Breast epithelium (tissue), 3 donors: Measurements from ENCODE around the gene SMARCE1.

Experiments used
- POLR2A ChIP-seq: fragments of 450-650 bp; IDR thresholded peaks from one replicate; pipeline ENCODE4 v1.6.1; 2016; ENCODE audit warnings: antibody characterized with exemption, mild to moderate bottlenecking, moderate library complexity
- TF ChIP-seq, protein P1 (sequence below), 3 donors: fragments of 450-650 bp; IDR thresholded peaks; one replicate each; pipeline ENCODE4 v1.5.1; 2016 to 2017; ENCODE audit warnings: antibody characterized with exemption in 3 of 3, mild to moderate bottlenecking in 3 of 3, moderate library complexity in 3 of 3

DNA sequence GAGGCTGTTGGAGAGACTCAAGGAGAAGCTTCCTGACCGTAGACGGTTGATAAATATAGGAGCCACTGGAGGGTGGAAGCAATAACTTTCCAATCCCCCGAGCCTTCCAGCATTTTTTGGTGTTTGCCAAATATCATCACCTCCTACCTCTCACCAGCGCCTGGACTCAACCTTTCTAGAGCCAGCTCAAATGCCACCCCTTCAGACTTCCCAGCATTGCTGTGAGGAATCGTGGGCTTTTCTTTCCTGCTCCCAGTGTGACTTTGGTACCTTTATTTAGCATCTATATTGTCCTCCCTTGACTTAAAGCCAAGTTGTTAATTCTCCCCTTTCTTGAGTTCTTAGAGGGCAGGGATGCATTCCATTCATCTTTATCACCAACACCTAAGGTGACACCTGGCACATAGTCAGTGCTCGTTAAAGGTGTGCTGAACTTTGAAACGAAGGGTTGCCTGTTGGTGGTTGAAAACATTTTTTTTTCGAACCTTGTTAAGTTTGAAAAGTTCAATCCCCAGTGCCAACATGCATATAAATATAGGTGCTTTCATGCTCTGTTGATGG, 47.1 kb downstream of the SMARCE1 start:
- TF ChIP-seq, protein P1, sequence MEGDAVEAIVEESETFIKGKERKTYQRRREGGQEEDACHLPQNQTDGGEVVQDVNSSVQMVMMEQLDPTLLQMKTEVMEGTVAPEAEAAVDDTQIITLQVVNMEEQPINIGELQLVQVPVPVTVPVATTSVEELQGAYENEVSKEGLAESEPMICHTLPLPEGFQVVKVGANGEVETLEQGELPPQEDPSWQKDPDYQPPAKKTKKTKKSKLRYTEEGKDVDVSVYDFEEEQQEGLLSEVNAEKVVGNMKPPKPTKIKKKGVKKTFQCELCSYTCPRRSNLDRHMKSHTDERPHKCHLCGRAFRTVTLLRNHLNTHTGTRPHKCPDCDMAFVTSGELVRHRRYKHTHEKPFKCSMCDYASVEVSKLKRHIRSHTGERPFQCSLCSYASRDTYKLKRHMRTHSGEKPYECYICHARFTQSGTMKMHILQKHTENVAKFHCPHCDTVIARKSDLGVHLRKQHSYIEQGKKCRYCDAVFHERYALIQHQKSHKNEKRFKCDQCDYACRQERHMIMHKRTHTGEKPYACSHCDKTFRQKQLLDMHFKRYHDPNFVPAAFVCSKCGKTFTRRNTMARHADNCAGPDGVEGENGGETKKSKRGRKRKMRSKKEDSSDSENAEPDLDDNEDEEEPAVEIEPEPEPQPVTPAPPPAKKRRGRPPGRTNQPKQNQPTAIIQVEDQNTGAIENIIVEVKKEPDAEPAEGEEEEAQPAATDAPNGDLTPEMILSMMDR (IDR thresholded peaks at IDR 0.05), result no peak
- TF ChIP-seq POLR2A, result no peak
